Pancreas (tissue), 10 donors: Measurements from ENCODE around the gene PTGFRN. TPM values are rescaled to one million over a fixed set of nuclear protein-coding genes. Genes with fewer than 3 reads are reported as not detected.

Experiments
- ATAC-seq, 4 donors: fragments of 200-7000 bp; cut with Tn5 transposase; one replicate each; pipeline versions ENCODE4 v1.8.0 to v1.9.1; 2020; ENCODE audit warnings: mild to moderate bottlenecking in 4 of 4, moderate library complexity in 4 of 4
- DNase-seq, 6 donors: peaks; one replicate each; pipeline ENCODE4 v3.0.0-alpha.2; 2020
- FAIRE-seq: peaks from 2 replicates; lab custom pipeline; 2012; peaks lifted over from hg19 to GRCh38; lab: Jason Lieb, UNC
- H3K27ac ChIP-seq, 4 donors: fragments of 200-600 bp; sonication (generic); 1 replicate in 3 of 4; 2 replicates in 1 of 4; pipeline versions ENCODE4 v1.5.0 to v1.8.0; 2020
- H3K27me3 ChIP-seq, 4 donors: fragments of 200-600 bp; one replicate each; pipeline ENCODE4 v1.8.0; 2021
- H3K36me3 ChIP-seq, 3 donors: fragments of 200-600 bp; sonication (generic) in 1 of 3; one replicate each; pipeline versions ENCODE4 v1.5.0 to v1.8.0; 2020 to 2021
- H3K4me1 ChIP-seq, 3 donors: fragments of 200-600 bp; one replicate each; pipeline ENCODE4 v1.8.0; 2021
- H3K4me3 ChIP-seq, 4 donors: fragments of 200-600 bp; sonication (generic) in 2 of 4; one replicate each; pipeline versions ENCODE4 v1.5.0 to v1.8.0; 2020 to 2021
- H3K9me3 ChIP-seq, 4 donors: fragments of 200-600 bp; one replicate each; pipeline ENCODE4 v1.8.0; 2021
- WGBS, 2 donors: extraction: QIAGEN DNeasy Blood & Tissue Kit; methylation state at CpG; one replicate each; pipeline ENCODE4 v1.1.7; 2013; 5-methylcytosine and 5-hydroxymethylcytosine counted together
- intact Hi-C, 3 donors: fragments of 100-400 bp; cut with DNase I; formaldehyde crosslinking; loops; one replicate each; pipeline versions ENCODE4 v1.11.1 to v1.14.2; 2022
- polyA plus RNA-seq, 2 donors: library from polyadenylated mRNA; stranded (reverse); fragments of 200-250 nt; gene quantifications; one replicate each; pipeline ENCODE4 v1.2.3, GENCODE V29; 2013
- total RNA-seq, 6 donors: library from RNA; stranded (reverse); fragmentation: NEBNext Ultra II Directional in 4 of 6; extraction: Animal tissue kit (Norgen Biotek cat#: 25700) in 4 of 6; gene quantifications; one replicate each; pipeline versions ENCODE4 v1.2.1 to v1.2.4, GENCODE V29; 2021 to 2023
- TF ChIP-seq, protein P1 (sequence below), 4 donors: fragments of 200-600 bp; sonication (generic) in 3 of 4; IDR thresholded peaks; one replicate each; pipeline versions ENCODE4 v1.5.0 to v1.8.0; 2021; ENCODE audit warnings: antibody characterized with exemption in 4 of 4
- donor health status: healthy with polysubstance abuse.
- donor health status: DM: no; HTN: no; CAD: no; lungs with moderate emphysema.
- donor health status: DM: no; HTN: no; CAD: no.
- donor health status: control.
- donor health status: control.
- donor health status: Bipolar disorder and iron deficiency.
- donor health status: DM: yes; HTN: yes; CAD: no.
- donor health status: DM: no; HTN: no; CAD: no.
- donor health status: DM: no; HTN: no; CAD: no.
- donor health status: DM: yes; HTN: yes; CAD: no.

The PTGFRN gene
- total and polyA plus RNA-seq, 8 donors = 9.9 to 62.0 (median 21.3) TPM

- FAIRE-seq = no peak
- Histone ChIP-seq H3K27me3 (no peaks in the 10 kb centered on the region), H3K36me3 (no peaks in the 10 kb centered on the region), H3K4me1 (no peaks in the 10 kb centered on the region), H3K27ac (no peak overlapping the region), H3K4me3 (no peak overlapping the region), H3K9me3 (no peaks in the 10 kb centered on the region)
- intact Hi-C loops = no loop called here
- no peak for DNase-seq
- TF ChIP-seq, protein P1, sequence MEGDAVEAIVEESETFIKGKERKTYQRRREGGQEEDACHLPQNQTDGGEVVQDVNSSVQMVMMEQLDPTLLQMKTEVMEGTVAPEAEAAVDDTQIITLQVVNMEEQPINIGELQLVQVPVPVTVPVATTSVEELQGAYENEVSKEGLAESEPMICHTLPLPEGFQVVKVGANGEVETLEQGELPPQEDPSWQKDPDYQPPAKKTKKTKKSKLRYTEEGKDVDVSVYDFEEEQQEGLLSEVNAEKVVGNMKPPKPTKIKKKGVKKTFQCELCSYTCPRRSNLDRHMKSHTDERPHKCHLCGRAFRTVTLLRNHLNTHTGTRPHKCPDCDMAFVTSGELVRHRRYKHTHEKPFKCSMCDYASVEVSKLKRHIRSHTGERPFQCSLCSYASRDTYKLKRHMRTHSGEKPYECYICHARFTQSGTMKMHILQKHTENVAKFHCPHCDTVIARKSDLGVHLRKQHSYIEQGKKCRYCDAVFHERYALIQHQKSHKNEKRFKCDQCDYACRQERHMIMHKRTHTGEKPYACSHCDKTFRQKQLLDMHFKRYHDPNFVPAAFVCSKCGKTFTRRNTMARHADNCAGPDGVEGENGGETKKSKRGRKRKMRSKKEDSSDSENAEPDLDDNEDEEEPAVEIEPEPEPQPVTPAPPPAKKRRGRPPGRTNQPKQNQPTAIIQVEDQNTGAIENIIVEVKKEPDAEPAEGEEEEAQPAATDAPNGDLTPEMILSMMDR (IDR thresholded peaks at IDR 0.05) = no peak
- ATAC-seq = no peak
- 63 to 98% methylated on average over 3 of the region's 3 CpGs for WGBS, 2 donors
These were observed 112.4 kb downstream of the PTGFRN start for GRCh38 chr1:117022114-117022513.

DNA sequence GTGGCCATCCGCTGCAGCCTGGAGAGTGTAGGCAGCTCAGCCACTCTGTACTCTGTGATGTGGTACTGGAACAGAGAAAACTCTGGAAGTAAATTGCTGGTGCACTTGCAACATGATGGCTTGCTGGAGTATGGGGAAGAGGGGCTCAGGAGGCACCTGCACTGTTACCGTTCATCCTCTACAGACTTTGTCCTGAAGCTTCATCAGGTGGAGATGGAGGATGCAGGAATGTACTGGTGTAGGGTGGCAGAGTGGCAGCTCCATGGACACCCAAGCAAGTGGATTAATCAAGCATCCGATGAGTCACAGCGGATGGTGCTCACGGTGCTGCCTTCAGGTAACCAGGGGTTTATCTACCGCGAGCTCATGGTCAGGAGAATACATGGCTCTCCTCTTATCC, 115.9 kb downstream of the PTGFRN start:
- ATAC-seq (no peak), DNase-seq (no peak), FAIRE-seq (no peak)
- Histone ChIP-seq H3K27ac (no peak overlapping the region), H3K27me3 (no peaks in the 10 kb centered on the region), H3K36me3 (no peaks in the 10 kb centered on the region), H3K4me1 (no peaks in the 10 kb centered on the region), H3K9me3 (no peaks in the 10 kb centered on the region), H3K4me3 (no peak overlapping the region)
- TF ChIP-seq, protein P1 (IDR thresholded peaks at IDR 0.05) = no peak
- intact Hi-C loops = no loop called here
- WGBS, 2 donors = 96 to 98% methylated on average over 7 of the region's 7 CpGs

GRCh38 chr1:117026361-117026760, 116.6 kb downstream of the PTGFRN start:
- no peak for DNase-seq
- H3K36me3 ChIP-seq = no peaks in the 10 kb centered on the region
- 68 to 70% methylated on average over 6 of the region's 6 CpGs for WGBS, 2 donors
- no peak for ATAC-seq
- H3K27me3 ChIP-seq = no peaks in the 10 kb centered on the region
- intact Hi-C loops = no loop called here
- no peaks in the 10 kb centered on the region for H3K9me3 ChIP-seq
- FAIRE-seq = no peak
- H3K27ac ChIP-seq = peak overlapping the region in 1 of 4 donors; percentile 6
- H3K4me1 ChIP-seq = no peaks in the 10 kb centered on the region
- TF ChIP-seq, protein P1 (IDR thresholded peaks at IDR 0.05) = no peak
- no peak overlapping the region for H3K4me3 ChIP-seq

DNA sequence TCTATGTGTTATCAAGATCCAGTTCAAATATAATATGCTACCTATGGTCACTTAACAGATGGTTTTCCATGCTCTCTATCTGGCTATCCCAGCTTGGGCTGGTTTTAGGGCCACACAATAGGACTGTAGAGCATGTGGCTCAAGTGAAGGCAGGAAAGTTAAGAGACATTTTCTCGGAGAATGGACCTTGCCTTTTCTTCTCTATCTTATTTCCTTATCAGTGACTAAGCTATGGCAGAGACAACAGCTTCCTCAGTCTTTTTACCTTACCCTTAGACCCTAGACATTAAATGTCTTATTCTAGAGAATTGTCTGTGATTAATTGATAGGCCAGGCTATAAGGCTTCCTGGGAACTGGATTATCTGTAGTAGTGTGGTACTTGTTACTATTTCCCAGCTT, 120.0 kb downstream of the PTGFRN start:
- FAIRE-seq = no peak
- H3K27me3 ChIP-seq = no peaks in the 10 kb centered on the region
- H3K27ac ChIP-seq = no peak overlapping the region
- H3K4me3 ChIP-seq = no peak overlapping the region
- TF ChIP-seq, protein P1 (IDR thresholded peaks at IDR 0.05) = no peak
- no peaks in the 10 kb centered on the region for H3K36me3 ChIP-seq
- H3K4me1 ChIP-seq = no peaks in the 10 kb centered on the region
- intact Hi-C loops = no loop called here
- no peak for DNase-seq
- WGBS, 2 donors = 65 to 66% methylated on average over 1 of the region's 1 CpG
- no peak for ATAC-seq
- H3K9me3 ChIP-seq = no peaks in the 10 kb centered on the region

GRCh38 chr1:117030271-117030877, 120.7 kb downstream of the PTGFRN start:
- intact Hi-C loops = no loop called here
- no peak overlapping the region for H3K4me3 ChIP-seq
- DNase-seq (no peak), FAIRE-seq (no peak), ATAC-seq (no peak)
- no peak overlapping the region for H3K27ac ChIP-seq
- TF ChIP-seq, protein P1 (IDR thresholded peaks at IDR 0.05) = no peak
- no peaks in the 10 kb centered on the region for H3K4me1 ChIP-seq
- 88 to 94% methylated on average over 1 of the region's 1 CpG for WGBS, 2 donors
- H3K36me3 ChIP-seq = no peaks in the 10 kb centered on the region
- H3K9me3 ChIP-seq = no peaks in the 10 kb centered on the region
- H3K27me3 ChIP-seq = no peaks in the 10 kb centered on the region
